ENCODE results near the gene PRKAG1.
A peak's percentile ranks its signal among the peaks of the same experiment; 100 is the strongest.

Gene PRKAG1

GRCh38 chr12:48985901-48986300 lies 32.7 kb downstream of the PRKAG1 start:
- Histone ChIP-seq H3K9me3 (ENCODE audit: control insufficient read depth, insufficient read depth, low read depth, low read length) (no peaks in the 10 kb centered on the region), H3K4me3 (ENCODE audit: low read depth, low read length) (no peak overlapping the region), H3K9ac (ENCODE audit: low read length) (no peak overlapping the region), H3K27me3 (ENCODE audit: control insufficient read depth, insufficient read depth, low read length) (peaks cover 78% of the 10 kb centered on the region), H3K4me1 (ENCODE audit: control insufficient read depth, insufficient read depth, low read length) (peaks cover 9% of the 10 kb centered on the region; the same call in 1 of the 2 replicates), H3K36me3 (ENCODE audit: control insufficient read depth, insufficient read depth, low read length) (no peaks in the 10 kb centered on the region), H3K27ac (ENCODE audit: low read depth, low read length) (no peak overlapping the region)

GRCh38 chr12:48985475-48985897 lies 33.1 kb downstream of the PRKAG1 start:
- H3K4me3 ChIP-seq (ENCODE audit: low read depth, low read length), result no peak overlapping the region
- H3K36me3 ChIP-seq (ENCODE audit: control insufficient read depth, insufficient read depth, low read length), result no peaks in the 10 kb centered on the region
- no peaks in the 10 kb centered on the region for H3K9me3 ChIP-seq (ENCODE audit: control insufficient read depth, insufficient read depth, low read depth, low read length)
- H3K9ac ChIP-seq (ENCODE audit: low read length), result no peak overlapping the region
- peaks cover 9% of the 10 kb centered on the region; the same call in 1 of the 2 replicates for H3K4me1 ChIP-seq (ENCODE audit: control insufficient read depth, insufficient read depth, low read length)
- peaks cover 81% of the 10 kb centered on the region for H3K27me3 ChIP-seq (ENCODE audit: control insufficient read depth, insufficient read depth, low read length)
- no peak overlapping the region for H3K27ac ChIP-seq (ENCODE audit: low read depth, low read length)

GRCh38 chr12:48982397-48983080 lies 36.0 kb downstream of the PRKAG1 start:
- H3K36me3 ChIP-seq (ENCODE audit: control insufficient read depth, insufficient read depth, low read length), result no peaks in the 10 kb centered on the region
- H3K27me3 ChIP-seq (ENCODE audit: control insufficient read depth, insufficient read depth, low read length), result peaks cover 97% of the 10 kb centered on the region

GRCh38 chr12:48981757-48982157 lies 36.8 kb downstream of the PRKAG1 start:
- Histone ChIP-seq H3K9ac (ENCODE audit: low read length) (peak overlapping the region; percentile 23), H3K36me3 (ENCODE audit: control insufficient read depth, insufficient read depth, low read length) (no peaks in the 10 kb centered on the region), H3K4me1 (ENCODE audit: control insufficient read depth, insufficient read depth, low read length) (peaks cover 30% of the 10 kb centered on the region), H3K27ac (ENCODE audit: low read depth, low read length) (no peak overlapping the region), H3K4me3 (ENCODE audit: low read depth, low read length) (peak overlapping the region; percentile 65), H3K27me3 (ENCODE audit: control insufficient read depth, insufficient read depth, low read length) (peaks cover 97% of the 10 kb centered on the region), H3K9me3 (ENCODE audit: control insufficient read depth, insufficient read depth, low read depth, low read length) (no peaks in the 10 kb centered on the region)

More at GRCh38 chr12:48982397-48983080, 36.0 kb downstream of the PRKAG1 start:
- Histone ChIP-seq H3K4me3 (ENCODE audit: low read depth, low read length) (no peak overlapping the region), H3K27ac (ENCODE audit: low read depth, low read length) (no peak overlapping the region), H3K9me3 (ENCODE audit: control insufficient read depth, insufficient read depth, low read depth, low read length) (no peaks in the 10 kb centered on the region), H3K4me1 (ENCODE audit: control insufficient read depth, insufficient read depth, low read length) (peaks cover 30% of the 10 kb centered on the region), H3K9ac (ENCODE audit: low read length) (no peak overlapping the region)

- Histone ChIP-seq H3K4me1 (ENCODE audit: control insufficient read depth, insufficient read depth, low read length) (peaks cover 30% of the 10 kb centered on the region), H3K27me3 (ENCODE audit: control insufficient read depth, insufficient read depth, low read length) (peaks cover 99% of the 10 kb centered on the region), H3K4me3 (ENCODE audit: low read depth, low read length) (peak overlapping the region; percentile 65), H3K27ac (ENCODE audit: low read depth, low read length) (no peak overlapping the region), H3K36me3 (ENCODE audit: control insufficient read depth, insufficient read depth, low read length) (no peaks in the 10 kb centered on the region), H3K9me3 (ENCODE audit: control insufficient read depth, insufficient read depth, low read depth, low read length) (no peaks in the 10 kb centered on the region), H3K9ac (ENCODE audit: low read length) (peak overlapping the region; percentile 23)
Measured at GRCh38 chr12:48980953-48981756, 37.4 kb downstream of the PRKAG1 start.

- peaks cover 99% of the 10 kb centered on the region for H3K27me3 ChIP-seq (ENCODE audit: control insufficient read depth, insufficient read depth, low read length)
- H3K9me3 ChIP-seq (ENCODE audit: control insufficient read depth, insufficient read depth, low read depth, low read length), result no peaks in the 10 kb centered on the region
- peaks cover 30% of the 10 kb centered on the region for H3K4me1 ChIP-seq (ENCODE audit: control insufficient read depth, insufficient read depth, low read length)
- H3K9ac ChIP-seq (ENCODE audit: low read length), result no peak overlapping the region
- peak overlapping the region; percentile 65 for H3K4me3 ChIP-seq (ENCODE audit: low read depth, low read length)
- no peaks in the 10 kb centered on the region for H3K36me3 ChIP-seq (ENCODE audit: control insufficient read depth, insufficient read depth, low read length)
- no peak overlapping the region for H3K27ac ChIP-seq (ENCODE audit: low read depth, low read length)
Measured at GRCh38 chr12:48980389-48980952, 38.1 kb downstream of the PRKAG1 start.

- Histone ChIP-seq H3K27me3 (ENCODE audit: control insufficient read depth, insufficient read depth, low read length) (peaks cover 97% of the 10 kb centered on the region), H3K27ac (ENCODE audit: low read depth, low read length) (no peak overlapping the region), H3K4me1 (ENCODE audit: control insufficient read depth, insufficient read depth, low read length) (peaks cover 30% of the 10 kb centered on the region), H3K9ac (ENCODE audit: low read length) (peak overlapping the region; percentile 2), H3K36me3 (ENCODE audit: control insufficient read depth, insufficient read depth, low read length) (no peaks in the 10 kb centered on the region), H3K9me3 (ENCODE audit: control insufficient read depth, insufficient read depth, low read depth, low read length) (no peaks in the 10 kb centered on the region), H3K4me3 (ENCODE audit: low read depth, low read length) (peak overlapping the region; percentile 65)
Measured at GRCh38 chr12:48979602-48980388, 38.8 kb downstream of the PRKAG1 start.

GRCh38 chr12:48978741-48979601 lies 39.6 kb downstream of the PRKAG1 start:
- Histone ChIP-seq H3K4me3 (ENCODE audit: low read depth, low read length) (peak overlapping the region; percentile 65), H3K4me1 (ENCODE audit: control insufficient read depth, insufficient read depth, low read length) (peaks cover 30% of the 10 kb centered on the region), H3K27me3 (ENCODE audit: control insufficient read depth, insufficient read depth, low read length) (peaks cover 97% of the 10 kb centered on the region), H3K36me3 (ENCODE audit: control insufficient read depth, insufficient read depth, low read length) (no peaks in the 10 kb centered on the region), H3K27ac (ENCODE audit: low read depth, low read length) (no peak overlapping the region), H3K9ac (ENCODE audit: low read length) (peak overlapping the region; percentile 2), H3K9me3 (ENCODE audit: control insufficient read depth, insufficient read depth, low read depth, low read length) (no peaks in the 10 kb centered on the region)

- Histone ChIP-seq H3K9me3 (ENCODE audit: control insufficient read depth, insufficient read depth, low read depth, low read length) (no peaks in the 10 kb centered on the region), H3K9ac (ENCODE audit: low read length) (no peak within 1 kb of the TSS), H3K27me3 (ENCODE audit: control insufficient read depth, insufficient read depth, low read length) (peaks cover 97% of the 10 kb centered on the region), H3K36me3 (ENCODE audit: control insufficient read depth, insufficient read depth, low read length) (no peaks in the 10 kb centered on the region), H3K27ac (ENCODE audit: low read depth, low read length) (no peak within 1 kb of the TSS), H3K4me3 (ENCODE audit: low read depth, low read length) (peak within 1 kb of the TSS; percentile 65), H3K4me1 (ENCODE audit: control insufficient read depth, insufficient read depth, low read length) (peaks cover 30% of the 10 kb centered on the region)
Measured at GRCh38 chr12:48978291-48978740, 40.3 kb downstream of the PRKAG1 start, which contains the start of gene WNT1. Gene WNT1 (plus strand): TSS chr12:48978322. CDS start chr12:48978651, 329 bp downstream.

Measured in HUES6 (cell line).